SHP77 (cell line): Measurements from ENCODE around the gene GJA5.

Source experiments
- DNase-seq, 2 experiments: peaks; one replicate each; lab custom pipeline; 2025; lab: John Stamatoyannopoulos, UW

Gene GJA5

GRCh38 chr1:147760481-147761260 lies at the start of gene GJA5:
TSS of gene GJA5 (minus strand) at chr1:147760602. CDS start at chr1:147759238, 1,364 bp downstream.
- DNase-seq, result no peak

- no peak for DNase-seq
These were observed 48.8 kb upstream of the GJA5 start for GRCh38 chr1:147809236-147809635.

DNA sequence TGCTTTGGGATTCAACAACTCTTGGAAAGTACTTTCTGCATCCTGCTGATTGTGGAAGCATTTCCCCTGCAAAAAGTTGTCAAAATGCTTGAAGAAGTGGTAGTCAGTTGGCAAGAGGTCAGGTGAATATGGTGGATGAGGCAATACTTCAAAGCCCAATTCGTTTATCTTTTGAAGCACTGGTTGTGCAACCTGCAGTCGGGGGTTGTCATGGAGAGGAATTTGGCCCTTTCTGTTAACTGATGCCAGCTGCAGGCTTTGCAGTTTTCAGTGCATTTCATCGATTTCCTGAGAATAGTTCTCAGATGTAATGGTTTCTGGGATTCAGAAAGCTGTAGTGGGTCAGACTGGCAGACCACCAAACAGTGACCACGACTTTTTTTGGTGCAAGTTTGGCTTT lies 47.6 kb upstream of the GJA5 start:
- DNase-seq, result no peak

DNA sequence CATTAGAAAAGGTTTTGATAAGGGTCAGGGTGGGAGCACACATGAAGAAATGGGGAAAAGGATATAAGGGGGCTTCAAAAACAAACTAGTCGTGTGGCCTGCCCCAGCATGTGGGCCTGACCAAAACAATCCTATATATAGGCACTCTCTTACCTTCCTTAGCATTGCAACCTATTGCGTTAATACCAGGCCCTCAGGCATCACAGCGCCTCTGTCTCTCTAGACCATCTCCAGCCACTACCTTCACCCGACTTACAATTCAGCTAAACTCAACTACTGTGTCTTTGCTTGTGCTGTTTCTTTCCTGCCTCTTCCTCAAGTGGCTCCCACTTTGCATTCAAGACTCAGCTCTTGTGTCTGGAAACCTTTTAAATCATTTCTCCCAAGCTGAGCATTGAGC lies 47.0 kb upstream of the GJA5 start:
- no peak for DNase-seq

DNA sequence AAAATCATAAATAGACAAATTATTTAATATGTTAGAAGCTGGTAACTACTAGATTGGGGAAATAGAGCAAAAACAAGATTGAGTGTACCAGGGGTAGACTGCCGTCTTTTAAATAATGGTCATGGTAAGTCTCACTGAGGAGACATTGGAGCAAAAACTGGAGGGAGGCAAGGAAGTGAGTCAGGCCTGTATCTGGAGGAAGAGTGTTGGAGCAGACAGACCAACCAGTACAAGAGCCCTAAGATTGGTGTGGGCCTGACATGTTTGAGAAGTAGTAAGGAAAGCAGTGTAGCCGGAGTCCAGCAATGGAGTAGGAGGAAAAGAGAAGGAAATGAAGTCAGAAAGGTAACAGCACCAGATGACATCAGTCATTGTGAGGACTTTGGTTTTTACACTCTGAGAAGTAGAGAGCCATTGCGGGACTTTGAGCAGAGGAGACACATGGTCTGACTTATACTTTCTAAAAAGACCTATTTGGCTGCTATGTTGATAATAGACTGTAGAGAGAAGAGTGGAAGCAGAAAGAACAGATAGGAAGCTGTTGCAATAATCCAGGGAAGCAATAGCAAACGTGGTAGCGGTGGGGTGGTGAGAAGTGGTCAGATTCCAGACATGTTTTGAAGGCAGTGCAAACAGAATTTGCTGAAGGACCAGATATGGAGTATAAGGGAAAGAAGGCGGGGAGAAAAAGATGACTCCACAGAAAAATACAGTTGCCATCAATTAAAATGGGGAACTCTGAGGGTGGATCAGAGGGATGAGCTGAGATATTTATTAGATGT lies 44.7 kb upstream of the GJA5 start:
- no peak for DNase-seq

DNA sequence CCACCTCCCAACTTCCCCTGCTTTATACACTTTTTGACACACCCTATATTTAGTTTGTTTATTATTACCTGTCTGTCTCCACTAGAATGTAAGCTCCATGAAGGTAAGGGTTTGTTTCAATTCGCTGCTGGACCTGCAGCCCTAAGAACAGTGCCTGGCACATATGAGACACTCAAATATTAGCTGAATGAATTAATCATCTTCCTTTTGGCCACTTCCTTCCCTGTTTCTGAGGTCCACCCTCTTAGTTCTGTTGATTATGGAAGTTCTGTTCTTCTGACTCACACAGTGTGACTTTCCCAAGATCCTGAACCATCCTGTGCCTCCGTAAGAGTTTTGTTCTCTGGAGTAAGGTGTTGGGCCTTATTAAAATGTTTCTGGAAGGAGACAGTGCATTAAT lies 40.4 kb upstream of the GJA5 start:
- DNase-seq, result no peak

DNA sequence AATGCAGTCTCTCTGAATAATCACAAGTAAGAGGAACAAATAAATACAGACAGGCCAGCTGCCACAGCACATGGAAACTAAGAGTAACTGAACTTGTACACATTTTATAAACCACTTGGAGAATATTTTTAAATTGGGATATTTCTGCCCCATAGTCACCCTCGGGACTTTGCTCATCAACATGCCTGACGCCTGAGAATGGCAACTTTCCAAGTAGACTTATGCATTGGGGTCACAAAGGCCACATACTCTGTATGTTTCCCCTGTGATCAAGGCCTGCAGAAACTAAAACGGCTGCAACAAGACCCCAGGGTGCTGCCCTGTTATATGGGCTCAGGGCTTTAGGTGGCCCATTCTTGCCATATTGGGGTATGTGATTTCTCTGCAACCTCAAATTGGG lies 38.3 kb upstream of the GJA5 start:
- DNase-seq, result no peak

- no peak for DNase-seq
These were observed 34.2 kb upstream of the GJA5 start for GRCh38 chr1:147794570-147794969.

GRCh38 chr1:147791876-147792275 lies 31.5 kb upstream of the GJA5 start:
- no peak for DNase-seq

DNA sequence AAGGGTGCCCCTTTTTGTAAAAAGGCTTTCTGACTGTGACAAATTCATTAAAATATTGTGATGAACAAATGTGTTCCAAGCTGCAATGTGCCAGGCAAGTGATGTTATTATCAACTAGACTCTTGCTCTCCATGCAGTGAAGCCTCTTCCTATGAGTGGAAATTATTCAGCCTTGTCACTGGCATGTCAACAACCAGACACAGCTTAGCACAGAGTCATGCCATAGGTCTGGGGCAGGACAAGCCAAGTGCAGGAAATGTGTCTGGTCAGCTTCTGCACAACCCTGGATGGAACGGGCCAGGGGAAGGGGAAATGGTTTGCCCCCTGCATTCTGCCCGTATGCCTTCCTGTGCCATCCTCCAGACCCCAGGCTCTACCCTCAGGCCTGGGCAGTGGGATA lies 27.4 kb upstream of the GJA5 start:
- no peak for DNase-seq

DNA sequence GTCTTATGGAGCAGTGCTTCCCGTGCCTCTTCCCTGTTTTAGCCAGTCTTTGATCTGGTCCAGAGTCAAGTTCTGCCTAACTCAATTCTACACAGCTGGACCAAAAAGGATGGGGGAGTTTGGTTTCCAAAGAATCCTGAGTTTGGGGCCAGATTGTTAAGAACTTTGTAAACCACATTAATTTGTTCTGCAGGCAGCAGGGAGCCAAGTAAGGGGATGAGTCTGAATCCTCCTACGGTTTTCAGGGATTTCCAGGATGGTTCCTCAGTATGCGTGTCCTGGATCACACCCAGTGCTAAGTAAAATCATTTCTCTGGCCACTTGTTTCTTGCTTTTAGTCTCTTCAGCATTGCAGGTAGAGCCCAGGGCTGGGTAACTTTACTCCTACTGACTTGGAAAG lies 26.1 kb upstream of the GJA5 start:
- DNase-seq, result no peak

GRCh38 chr1:147785794-147786506 lies 25.5 kb upstream of the GJA5 start:
- no peak for DNase-seq

- no peak for DNase-seq
These were observed 24.5 kb upstream of the GJA5 start for GRCh38 chr1:147784941-147785340.

DNA sequence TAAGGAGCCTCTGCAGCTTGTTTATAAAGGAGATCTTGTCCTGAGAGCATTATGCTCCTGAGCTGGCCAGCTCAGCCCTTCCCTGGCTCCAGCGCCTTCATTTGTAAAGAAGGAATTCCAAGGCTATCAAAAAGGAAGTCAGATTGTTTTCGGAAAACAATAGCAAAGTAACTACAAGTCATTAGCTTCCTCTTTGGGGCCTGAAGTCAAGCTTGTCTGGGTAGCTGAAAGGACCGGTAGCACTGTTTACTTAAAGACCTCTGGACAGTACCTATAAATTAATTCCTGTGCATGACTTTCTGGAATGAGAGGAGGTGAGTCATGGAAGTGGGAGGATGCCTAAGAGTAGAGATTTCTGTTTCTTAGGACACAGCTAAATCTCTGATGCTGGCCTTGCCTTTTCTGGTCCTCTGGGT lies 20.7 kb upstream of the GJA5 start:
- no peak for DNase-seq

- no peak for DNase-seq
These were observed 17.3 kb upstream of the GJA5 start for GRCh38 chr1:147777694-147778093.

DNA sequence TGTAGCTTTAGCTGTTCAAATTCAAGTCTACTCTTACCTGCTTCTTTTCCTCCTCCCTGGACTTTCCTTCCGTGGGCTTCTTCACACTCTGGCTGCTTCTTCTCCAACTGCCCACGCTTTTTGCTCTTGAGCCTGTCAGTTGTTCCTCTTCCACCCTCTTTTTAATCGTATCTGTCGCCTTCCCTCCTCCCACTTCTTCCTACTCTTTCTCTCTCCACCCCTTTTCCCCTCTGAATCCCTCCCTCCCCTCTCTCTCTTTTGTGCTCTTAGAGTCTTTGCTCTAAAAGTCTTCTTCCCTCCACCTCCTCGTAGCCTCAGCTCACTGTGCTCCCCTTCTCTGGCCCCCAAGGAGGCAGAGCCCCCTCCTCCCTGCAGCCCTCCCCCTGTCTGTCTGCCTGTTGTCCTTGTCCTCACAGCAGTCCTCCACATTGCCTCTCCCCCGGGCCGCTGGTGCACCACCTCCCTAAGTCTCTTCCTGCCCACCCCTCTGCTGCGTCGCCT lies 12.9 kb upstream of the GJA5 start:
- DNase-seq, result no peak

- no peak for DNase-seq
These were observed 12.2 kb upstream of the GJA5 start for GRCh38 chr1:147772570-147772969.

GRCh38 chr1:147771226-147772125 lies 11.1 kb upstream of the GJA5 start:
- no peak for DNase-seq

DNA sequence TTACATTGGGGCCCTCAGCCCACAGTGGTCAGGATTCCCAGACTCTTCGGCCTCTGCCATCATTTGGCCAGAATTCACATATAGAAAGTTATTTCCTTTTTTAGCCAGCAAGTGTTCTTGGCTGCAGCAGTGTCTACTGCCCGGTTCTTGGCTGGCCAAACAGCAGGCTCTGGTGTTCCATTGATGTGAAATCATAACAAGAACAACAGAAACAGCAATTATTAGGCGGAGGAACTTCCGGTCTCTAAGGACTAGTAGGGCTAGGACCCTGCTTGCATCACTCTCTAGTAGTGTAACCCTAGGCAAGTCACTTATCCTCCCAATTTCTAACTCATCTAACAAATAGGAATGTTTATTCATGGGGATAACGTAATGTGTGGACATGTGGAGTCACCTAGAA lies 8.7 kb upstream of the GJA5 start:
- no peak for DNase-seq

DNA sequence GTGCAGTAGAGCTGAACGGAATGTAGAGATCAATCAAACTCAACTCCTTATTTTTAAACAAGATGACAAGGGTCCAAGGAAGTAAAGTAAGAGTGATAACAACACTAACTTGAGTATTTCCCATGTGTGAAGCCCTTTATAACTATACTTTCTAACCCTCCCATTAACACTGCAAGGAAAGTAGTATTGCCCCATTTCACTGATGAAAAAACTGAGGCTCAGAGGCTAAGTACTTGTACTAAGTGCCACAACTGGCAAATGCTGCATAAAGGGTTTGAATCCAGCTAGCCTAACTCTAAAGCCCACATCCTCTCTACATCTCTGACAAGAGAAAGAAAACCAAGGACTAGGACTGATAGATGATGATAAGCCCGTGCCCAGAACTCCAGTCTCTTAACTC lies 8.2 kb upstream of the GJA5 start:
- DNase-seq, result no peak

- DNase-seq, result no peak
These were observed 7.7 kb upstream of the GJA5 start for GRCh38 chr1:147768101-147768500.
